GM18909 (cell line): ENCODE data around the gene LMNTD2.
"Not testable (repeated sequence)": the region's sequence is repeated elsewhere in the genome, so short reads cannot be mapped to it uniquely, and the experiment has no call there.

Experiments
- ATAC-seq: cut with Tn5 transposase; IDR thresholded peaks from one replicate; pipeline ENCODE4 v1.9.1; 2021; ENCODE audit warnings: mild to moderate bottlenecking; ENCODE audit not compliant: unreplicated experiment, poor library complexity

The LMNTD2 gene

GRCh38 chr11:518463-519202 is 41.9 kb downstream of the LMNTD2 start:
- ATAC-seq: peak; percentile 82

GRCh38 chr11:516918-517685 is 43.4 kb downstream of the LMNTD2 start:
- ATAC-seq: not testable (repeated sequence)

DNA sequence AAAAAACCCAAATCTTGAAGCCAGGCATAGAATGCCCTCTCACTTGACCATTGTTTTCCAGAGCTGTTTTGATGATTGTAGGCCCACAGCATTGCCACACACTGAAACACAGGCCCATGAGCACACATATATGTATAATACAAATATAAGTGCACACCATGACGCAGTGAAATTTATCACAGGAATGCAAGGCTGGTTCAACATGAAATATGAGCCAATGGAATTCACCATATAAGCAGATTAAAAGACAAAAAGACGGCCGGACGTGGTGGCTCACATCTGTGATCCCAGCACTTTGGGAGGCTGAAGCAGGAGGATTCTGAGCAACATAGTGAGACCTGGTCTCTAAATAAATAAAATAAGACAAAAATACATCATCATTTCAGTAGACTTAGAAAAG is 44.1 kb downstream of the LMNTD2 start:
- ATAC-seq: no peak

GRCh38 chr11:515131-515530 is 45.4 kb downstream of the LMNTD2 start:
- no peak for ATAC-seq

GRCh38 chr11:514606-515005 is 45.9 kb downstream of the LMNTD2 start:
- ATAC-seq: no peak

DNA sequence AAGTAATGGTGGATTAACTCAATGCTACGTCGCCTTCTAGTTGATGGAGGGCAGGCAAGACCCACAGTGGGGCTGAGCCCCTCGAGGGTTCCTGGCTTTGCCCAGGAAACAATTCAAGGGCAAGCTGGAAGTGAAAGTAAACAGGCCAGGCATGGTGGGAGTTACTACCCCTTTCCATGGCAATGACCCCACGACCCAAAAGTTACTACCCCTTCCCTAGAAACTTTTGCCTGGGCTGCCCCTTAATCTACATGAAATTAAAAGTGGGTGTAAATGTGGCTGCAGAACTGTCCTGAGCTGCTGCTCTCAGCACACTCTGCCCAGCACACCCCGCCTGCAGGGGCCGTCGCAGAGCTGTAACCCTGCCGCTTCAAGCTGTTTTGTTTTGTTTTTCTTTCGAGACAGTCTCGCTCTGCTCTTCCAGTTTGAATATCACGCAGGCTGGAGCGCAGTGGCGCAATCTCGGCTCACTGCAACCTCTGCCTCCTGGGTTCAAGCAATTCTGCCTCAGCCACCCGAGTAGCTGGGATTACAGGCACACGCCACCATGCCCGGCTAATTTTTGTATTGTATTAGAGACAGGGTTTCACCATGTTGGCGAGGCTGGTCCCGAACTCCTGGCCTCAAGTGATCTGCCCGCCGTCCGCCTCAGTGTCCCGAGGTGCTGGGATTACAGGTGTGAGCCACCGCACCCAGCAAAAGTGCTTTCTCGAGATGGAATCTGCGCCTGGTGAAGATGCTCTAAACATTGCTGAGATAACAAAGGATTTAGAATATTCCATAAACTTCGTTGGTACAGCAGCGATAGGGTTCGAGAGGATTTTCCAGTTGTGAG is 47.6 kb downstream of the LMNTD2 start:
- ATAC-seq: no peak

- no peak for ATAC-seq
These were observed 51.6 kb downstream of the LMNTD2 start for GRCh38 chr11:508956-509355.

- no peak for ATAC-seq
These were observed 52.6 kb downstream of the LMNTD2 start for GRCh38 chr11:507727-508515.

GRCh38 chr11:506995-507726 is 53.4 kb downstream of the LMNTD2 start, which contains the start of gene RNH1:
Gene RNH1 (minus strand): TSS chr11:507242. CDS start chr11:502162, 5,080 bp downstream.
- ATAC-seq: peak; percentile 50

DNA sequence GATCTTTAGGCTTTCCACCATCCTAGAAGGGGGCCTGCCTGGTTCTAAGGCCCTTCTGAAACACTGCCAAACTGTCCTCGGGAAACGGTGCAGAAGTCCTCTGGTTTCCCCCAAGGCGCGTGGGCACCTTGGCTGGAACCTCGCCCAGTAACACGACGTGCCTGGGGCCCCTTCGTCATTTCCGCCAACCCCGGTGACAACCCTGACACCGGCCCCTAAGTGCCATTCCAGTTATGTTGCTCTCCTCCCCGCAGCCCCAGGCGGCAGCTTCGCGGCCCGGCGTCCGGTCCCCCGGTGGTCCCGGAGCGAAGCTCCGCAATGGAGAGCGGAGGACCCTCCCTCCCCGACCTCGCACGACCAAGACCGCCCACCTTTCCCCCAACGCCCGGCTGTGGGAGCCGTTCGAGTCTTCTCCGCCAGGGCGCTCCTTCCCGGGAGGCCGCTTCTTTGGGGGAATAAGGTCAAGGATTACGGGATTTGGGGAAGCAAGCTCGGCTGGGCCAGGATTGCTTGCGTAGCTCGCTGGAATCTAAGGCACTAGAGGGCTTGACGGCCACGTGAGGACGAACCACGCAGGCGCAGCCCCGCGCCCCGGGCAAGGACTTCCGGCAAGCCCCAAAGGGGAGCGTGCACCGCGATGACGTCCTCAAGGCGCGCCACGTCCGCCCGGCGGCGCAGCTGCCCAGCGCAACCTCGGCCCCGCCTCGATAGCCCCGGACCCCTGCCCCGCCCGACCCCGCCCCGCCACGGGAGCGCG is 54.1 kb downstream of the LMNTD2 start:
- peak; percentile 76 for ATAC-seq

DNA sequence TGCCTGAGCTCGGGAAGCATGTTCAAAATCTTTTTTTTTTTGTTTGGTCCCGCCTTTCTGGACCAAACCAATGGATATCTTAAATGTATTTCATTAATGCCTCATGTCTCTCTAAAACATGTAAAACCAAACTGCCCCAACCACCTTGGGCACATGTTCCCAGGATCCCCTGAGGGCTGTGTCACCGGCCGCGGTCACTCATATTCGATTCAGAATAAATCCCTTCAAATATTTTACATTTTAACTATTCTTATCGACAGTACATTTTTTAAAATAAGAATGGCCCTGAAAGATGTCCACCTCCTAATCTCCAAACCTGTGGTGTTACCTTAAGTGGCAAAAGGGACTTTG is 55.6 kb downstream of the LMNTD2 start:
- ATAC-seq: no peak
